Measurements from ENCODE around the gene FAM47B.

- no peak for TF ChIP-seq POLR2AphosphoS5 (IDR thresholded peaks at IDR 0.05)
- TF ChIP-seq CTCF (IDR thresholded peaks at IDR 0.05), result no peak
- no peak for TF ChIP-seq EP300 (IDR thresholded peaks at IDR 0.05; ENCODE audit: low read depth)
These were observed 639 bp downstream of the FAM47B start for GRCh38 chrX:34943235-34943634.
